ENCODE data around the gene CTNND2. TPM values are rescaled to one million over a fixed set of nuclear protein-coding genes. Genes with fewer than 3 reads are reported as not detected.

Gene CTNND2
- total RNA-seq, 1 donor from 2014 or later, result 13.9 TPM

DNA sequence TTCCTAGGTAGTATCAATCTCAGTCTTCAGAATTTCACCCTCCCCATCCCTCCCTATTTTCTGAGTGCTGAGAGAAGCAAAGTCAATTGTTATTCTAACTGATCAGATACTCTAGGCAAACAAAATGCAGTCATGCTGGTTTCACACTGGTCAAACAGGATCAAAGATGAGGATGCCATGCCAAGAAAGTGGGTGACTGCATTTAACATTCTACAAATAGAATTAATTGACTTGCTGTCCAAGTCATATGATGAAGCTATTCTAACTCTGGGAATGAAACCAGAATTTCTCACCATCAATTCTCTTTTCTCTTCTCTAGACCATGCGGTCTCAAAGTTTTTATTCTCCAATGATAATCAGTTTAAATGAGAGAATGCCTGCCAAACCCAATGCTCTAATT is 112.5 kb downstream of the CTNND2 start:
- Mint-ChIP-seq H3K27me3 (ENCODE audit: insufficient read depth, low read depth) (no peaks in the 10 kb centered on the region), H3K4me1 (peaks cover 28% of the 10 kb centered on the region), H3K36me3 (peaks cover 4% of the 10 kb centered on the region), H3K9me3 (peaks cover 12% of the 10 kb centered on the region), H3K4me3 (no peak overlapping the region), H3K27ac (no peak overlapping the region)
- no peaks in the 10 kb centered on the region for H3K9me3 ChIP-seq (ENCODE audit: low read depth)
- H3F3A ChIP-seq (ENCODE audit: low read depth), result no peaks in the 10 kb centered on the region
- H3K27ac ChIP-seq, result no peak overlapping the region
- no peaks in the 10 kb centered on the region for H3K36me3 ChIP-seq
- H3K27me3 ChIP-seq, result no peaks in the 10 kb centered on the region
- TF ChIP-seq, protein P1, sequence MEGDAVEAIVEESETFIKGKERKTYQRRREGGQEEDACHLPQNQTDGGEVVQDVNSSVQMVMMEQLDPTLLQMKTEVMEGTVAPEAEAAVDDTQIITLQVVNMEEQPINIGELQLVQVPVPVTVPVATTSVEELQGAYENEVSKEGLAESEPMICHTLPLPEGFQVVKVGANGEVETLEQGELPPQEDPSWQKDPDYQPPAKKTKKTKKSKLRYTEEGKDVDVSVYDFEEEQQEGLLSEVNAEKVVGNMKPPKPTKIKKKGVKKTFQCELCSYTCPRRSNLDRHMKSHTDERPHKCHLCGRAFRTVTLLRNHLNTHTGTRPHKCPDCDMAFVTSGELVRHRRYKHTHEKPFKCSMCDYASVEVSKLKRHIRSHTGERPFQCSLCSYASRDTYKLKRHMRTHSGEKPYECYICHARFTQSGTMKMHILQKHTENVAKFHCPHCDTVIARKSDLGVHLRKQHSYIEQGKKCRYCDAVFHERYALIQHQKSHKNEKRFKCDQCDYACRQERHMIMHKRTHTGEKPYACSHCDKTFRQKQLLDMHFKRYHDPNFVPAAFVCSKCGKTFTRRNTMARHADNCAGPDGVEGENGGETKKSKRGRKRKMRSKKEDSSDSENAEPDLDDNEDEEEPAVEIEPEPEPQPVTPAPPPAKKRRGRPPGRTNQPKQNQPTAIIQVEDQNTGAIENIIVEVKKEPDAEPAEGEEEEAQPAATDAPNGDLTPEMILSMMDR (IDR thresholded peaks at IDR 0.05), result no peak
- TF ChIP-seq EZH2phosphoT487 (IDR thresholded peaks at IDR 0.05) (no peak), EZH2 (IDR thresholded peaks at IDR 0.05) (no peak)
- no peak overlapping the region for H3K4me2 ChIP-seq
- H3K4me3 ChIP-seq, result no peak overlapping the region
- H4K20me1 ChIP-seq (ENCODE audit: low read depth), result no peaks in the 10 kb centered on the region
- no peak overlapping the region for H2AFZ ChIP-seq (replicated peaks)
- no peaks in the 10 kb centered on the region for H3K79me2 ChIP-seq (ENCODE audit: low read depth)
- no peak overlapping the region for H3K9ac ChIP-seq
- no peaks in the 10 kb centered on the region for H3K4me1 ChIP-seq
- DNase-seq (ENCODE audit: low spot score), result no peak

DNA sequence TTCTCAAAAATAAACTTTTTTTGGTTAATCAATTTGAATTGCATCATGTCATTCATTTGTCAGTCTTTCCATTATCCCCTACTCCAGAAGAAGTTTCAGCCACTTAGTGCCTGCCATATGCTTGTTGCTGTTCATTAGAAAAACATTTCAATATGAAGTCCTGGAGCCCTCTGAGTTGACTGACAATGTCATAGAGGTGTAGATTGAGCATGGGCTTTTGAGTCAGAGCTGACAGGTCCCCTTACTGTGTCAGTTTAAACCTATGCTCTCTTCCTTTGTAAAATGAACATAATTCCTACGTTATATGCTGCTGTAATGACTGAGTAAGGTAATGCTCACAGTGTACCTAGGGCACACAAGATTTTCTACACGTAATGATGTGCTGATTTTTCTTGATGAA is 114.0 kb downstream of the CTNND2 start:
- H3K27ac Mint-ChIP-seq, result no peak overlapping the region
- H3K4me2 ChIP-seq, result no peak overlapping the region
- no peak overlapping the region for H3K9ac ChIP-seq
- no peaks in the 10 kb centered on the region for H3F3A ChIP-seq (ENCODE audit: low read depth)
- no peak for DNase-seq (ENCODE audit: low spot score)
- no peaks in the 10 kb centered on the region for H3K79me2 ChIP-seq (ENCODE audit: low read depth)
- H3K27me3 Mint-ChIP-seq (ENCODE audit: insufficient read depth, low read depth), result no peaks in the 10 kb centered on the region
- H3K4me3 Mint-ChIP-seq, result no peak overlapping the region
- H3K9me3 ChIP-seq (ENCODE audit: low read depth), result no peaks in the 10 kb centered on the region
- no peaks in the 10 kb centered on the region for H3K4me1 ChIP-seq
- no peak overlapping the region for H3K27ac ChIP-seq
- TF ChIP-seq, protein P1 (IDR thresholded peaks at IDR 0.05), result no peak
- TF ChIP-seq EZH2 (IDR thresholded peaks at IDR 0.05), result no peak
- TF ChIP-seq EZH2phosphoT487 (IDR thresholded peaks at IDR 0.05), result no peak
- H3K9me3 Mint-ChIP-seq, result peaks cover 11% of the 10 kb centered on the region
- H2AFZ ChIP-seq (replicated peaks), result no peak overlapping the region
- H4K20me1 ChIP-seq (ENCODE audit: low read depth), result no peaks in the 10 kb centered on the region
- no peak overlapping the region for H3K4me3 ChIP-seq
- H3K4me1 Mint-ChIP-seq, result peaks cover 15% of the 10 kb centered on the region
- H3K27me3 ChIP-seq, result no peaks in the 10 kb centered on the region
- no peaks in the 10 kb centered on the region for H3K36me3 ChIP-seq
- H3K36me3 Mint-ChIP-seq, result peaks cover 1% of the 10 kb centered on the region

DNA sequence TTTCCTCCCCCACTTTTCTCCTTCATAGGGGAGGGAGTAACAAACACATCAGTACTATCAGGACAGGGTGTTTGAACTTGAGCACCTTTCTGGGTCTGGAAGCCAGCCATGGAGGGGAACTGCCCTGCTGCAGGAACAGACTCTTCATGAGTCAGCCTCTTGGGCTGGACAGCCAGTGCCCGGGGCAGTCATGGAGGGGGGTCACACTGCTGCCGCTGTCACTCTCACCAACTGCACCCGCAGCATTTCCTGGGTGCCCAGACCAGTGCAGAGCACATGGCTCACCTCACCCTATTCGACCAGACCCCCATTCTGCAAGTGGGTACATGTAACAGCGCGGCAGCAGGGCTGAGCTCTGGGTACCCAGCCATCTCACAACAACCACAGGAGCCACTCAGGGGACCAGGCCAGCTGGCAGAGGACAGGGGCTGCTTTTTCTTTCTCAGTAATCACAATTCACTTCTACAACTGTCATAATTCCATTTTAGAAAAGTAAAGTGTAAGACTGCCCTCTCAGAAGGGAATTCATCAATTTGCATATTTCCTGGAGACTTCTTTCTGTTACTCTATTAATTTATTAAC is 118.4 kb downstream of the CTNND2 start:
- TF ChIP-seq EZH2 (IDR thresholded peaks at IDR 0.05), result no peak
- TF ChIP-seq, protein P1 (IDR thresholded peaks at IDR 0.05), result no peak
- no peak for TF ChIP-seq EZH2phosphoT487 (IDR thresholded peaks at IDR 0.05)
- Histone ChIP-seq H4K20me1 (ENCODE audit: low read depth) (no peaks in the 10 kb centered on the region), H3K27ac (no peak overlapping the region), H3K4me2 (no peak overlapping the region), H3K4me1 (no peaks in the 10 kb centered on the region), H3K27me3 (no peaks in the 10 kb centered on the region), H3F3A (ENCODE audit: low read depth) (no peaks in the 10 kb centered on the region), H3K79me2 (ENCODE audit: low read depth) (no peaks in the 10 kb centered on the region), H3K9ac (no peak overlapping the region), H2AFZ (replicated peaks) (no peak overlapping the region), H3K4me3 (no peak overlapping the region), H3K36me3 (no peaks in the 10 kb centered on the region), H3K9me3 (ENCODE audit: low read depth) (peaks cover 5% of the 10 kb centered on the region)
- Mint-ChIP-seq H3K4me1 (peaks cover 1% of the 10 kb centered on the region), H3K36me3 (peaks cover 3% of the 10 kb centered on the region), H3K4me3 (no peak overlapping the region), H3K27me3 (ENCODE audit: insufficient read depth, low read depth) (peaks cover 5% of the 10 kb centered on the region), H3K27ac (no peak overlapping the region), H3K9me3 (peaks cover 23% of the 10 kb centered on the region)
- DNase-seq (ENCODE audit: low spot score), result no peak
